ENCODE data around the gene ZNF816.
"Not testable (repeated sequence)": the region's sequence is repeated elsewhere in the genome, so short reads cannot be mapped to it uniquely, and the experiment has no call there.

Gene ZNF816

GRCh38 chr19:52923778-52924593 is 38.7 kb downstream of the ZNF816 start:
- no peak for DNase-seq

- DNase-seq, result peak; percentile 28 to 68
These were observed 39.6 kb downstream of the ZNF816 start, which contains the start of gene ZNF888 for GRCh38 chr19:52922841-52923777. ZNF888 (minus strand) TSS chr19:52923428; CDS start chr19:52917873, 5,555 bp downstream.

- DNase-seq, result no peak
These were observed 45.1 kb downstream of the ZNF816 start for GRCh38 chr19:52917531-52917930.

GRCh38 chr19:52910648-52911047 is 52.0 kb downstream of the ZNF816 start:
- DNase-seq, result no peak

GRCh38 chr19:52904052-52904780 is 58.5 kb downstream of the ZNF816 start:
- not testable (repeated sequence) for DNase-seq

GRCh38 chr19:52901842-52902241 is 60.8 kb downstream of the ZNF816 start:
- no peak for DNase-seq
